Measurements from ENCODE around the gene OR11A1.
"Not testable (repeated sequence)": the region's sequence is repeated elsewhere in the genome, so short reads cannot be mapped to it uniquely, and the experiment has no call there.

OR11A1 gene

GRCh38 chr6:29461021-29461814 is 4.3 kb upstream of the OR11A1 start:
- H3K27me3 ChIP-seq (ENCODE audit: control insufficient read depth in 5 of 5, insufficient read depth in 4 of 5, low read length in 5 of 5): peaks cover 0 to 6% (median 0%) of the 10 kb centered on the region in 5 donors
- H3K27ac ChIP-seq (ENCODE audit: low read depth, low read length): no peak overlapping the region
- no peaks in the 10 kb centered on the region for H3K4me1 ChIP-seq (ENCODE audit: control insufficient read depth in 5 of 5, insufficient read depth in 5 of 5, low read length in 5 of 5)
- H3K9me3 ChIP-seq (ENCODE audit: control insufficient read depth in 5 of 5, low read length in 5 of 5): no peaks in the 10 kb centered on the region
- H3K36me3 ChIP-seq (ENCODE audit: control insufficient read depth in 5 of 5, insufficient read depth in 5 of 5, low read length in 5 of 5): no peaks in the 10 kb centered on the region
- no peak overlapping the region for H3K4me3 ChIP-seq (ENCODE audit: low read depth in 1 of 5, low read length in 5 of 5)
- no peak overlapping the region for H3K9ac ChIP-seq (ENCODE audit: low read length in 5 of 5)

- Histone ChIP-seq H3K27ac (ENCODE audit: low read depth, low read length) (no peak overlapping the region), H3K9ac (ENCODE audit: low read length in 5 of 5) (no peak overlapping the region), H3K4me3 (ENCODE audit: low read depth in 1 of 5, low read length in 5 of 5) (no peak overlapping the region), H3K36me3 (ENCODE audit: control insufficient read depth in 5 of 5, insufficient read depth in 5 of 5, low read length in 5 of 5) (no peaks in the 10 kb centered on the region), H3K27me3 (ENCODE audit: control insufficient read depth in 5 of 5, insufficient read depth in 4 of 5, low read length in 5 of 5) (no peaks in the 10 kb centered on the region), H3K9me3 (ENCODE audit: control insufficient read depth in 5 of 5, low read length in 5 of 5) (peaks cover 0 to 5% (median 0%) of the 10 kb centered on the region in 5 donors), H3K4me1 (ENCODE audit: control insufficient read depth in 5 of 5, insufficient read depth in 5 of 5, low read length in 5 of 5) (no peaks in the 10 kb centered on the region)
Observed at GRCh38 chr6:29451471-29452193, 5.2 kb downstream of the OR11A1 start.

- Histone ChIP-seq H3K27ac (ENCODE audit: low read depth, low read length) (no peak overlapping the region), H3K9me3 (ENCODE audit: control insufficient read depth in 5 of 5, low read length in 5 of 5) (peaks cover 0 to 11% (median 2%) of the 10 kb centered on the region in 5 donors), H3K36me3 (ENCODE audit: control insufficient read depth in 5 of 5, insufficient read depth in 5 of 5, low read length in 5 of 5) (no peaks in the 10 kb centered on the region), H3K27me3 (ENCODE audit: control insufficient read depth in 5 of 5, insufficient read depth in 4 of 5, low read length in 5 of 5) (peaks cover 0 to 4% (median 0%) of the 10 kb centered on the region in 5 donors), H3K4me1 (ENCODE audit: control insufficient read depth in 5 of 5, insufficient read depth in 5 of 5, low read length in 5 of 5) (no peaks in the 10 kb centered on the region), H3K4me3 (ENCODE audit: low read depth in 1 of 5, low read length in 5 of 5) (no peak overlapping the region), H3K9ac (ENCODE audit: low read length in 5 of 5) (no peak overlapping the region)
Observed at GRCh38 chr6:29447670-29448069, 9.2 kb downstream of the OR11A1 start.

- not testable (repeated sequence) for H3K27ac ChIP-seq (ENCODE audit: low read depth, low read length); H3K4me1 ChIP-seq (ENCODE audit: control insufficient read depth in 5 of 5, insufficient read depth in 5 of 5, low read length in 5 of 5); H3K36me3 ChIP-seq (ENCODE audit: control insufficient read depth in 5 of 5, insufficient read depth in 5 of 5, low read length in 5 of 5); H3K9ac ChIP-seq (ENCODE audit: low read length in 5 of 5); H3K27me3 ChIP-seq (ENCODE audit: control insufficient read depth in 5 of 5, insufficient read depth in 4 of 5, low read length in 5 of 5); H3K9me3 ChIP-seq (ENCODE audit: control insufficient read depth in 5 of 5, low read length in 5 of 5); H3K4me3 ChIP-seq (ENCODE audit: low read depth in 1 of 5, low read length in 5 of 5)
Observed at GRCh38 chr6:29444031-29444430, 12.8 kb downstream of the OR11A1 start.

- Histone ChIP-seq H3K27ac (ENCODE audit: low read depth, low read length) (no peak overlapping the region), H3K9ac (ENCODE audit: low read length in 5 of 5) (no peak overlapping the region), H3K4me1 (ENCODE audit: control insufficient read depth in 5 of 5, insufficient read depth in 5 of 5, low read length in 5 of 5) (no peaks in the 10 kb centered on the region), H3K4me3 (ENCODE audit: low read depth in 1 of 5, low read length in 5 of 5) (no peak overlapping the region), H3K9me3 (ENCODE audit: control insufficient read depth in 5 of 5, low read length in 5 of 5) (peaks cover 0 to 6% (median 2%) of the 10 kb centered on the region in 5 donors), H3K27me3 (ENCODE audit: control insufficient read depth in 5 of 5, insufficient read depth in 4 of 5, low read length in 5 of 5) (peaks cover 0 to 7% (median 0%) of the 10 kb centered on the region in 5 donors), H3K36me3 (ENCODE audit: control insufficient read depth in 5 of 5, insufficient read depth in 5 of 5, low read length in 5 of 5) (no peaks in the 10 kb centered on the region)
Observed at GRCh38 chr6:29442719-29443118, 14.2 kb downstream of the OR11A1 start.

- H3K36me3 ChIP-seq (ENCODE audit: control insufficient read depth in 5 of 5, insufficient read depth in 5 of 5, low read length in 5 of 5): no peaks in the 10 kb centered on the region
- no peak within 1 kb of the TSS for H3K27ac ChIP-seq (ENCODE audit: low read depth, low read length)
- no peak within 1 kb of the TSS for H3K9ac ChIP-seq (ENCODE audit: low read length in 5 of 5)
- peaks cover 0 to 3% (median 0%) of the 10 kb centered on the region in 5 donors for H3K27me3 ChIP-seq (ENCODE audit: control insufficient read depth in 5 of 5, insufficient read depth in 4 of 5, low read length in 5 of 5)
- H3K9me3 ChIP-seq (ENCODE audit: control insufficient read depth in 5 of 5, low read length in 5 of 5): peaks cover 0 to 2% (median 0%) of the 10 kb centered on the region in 5 donors
- H3K4me1 ChIP-seq (ENCODE audit: control insufficient read depth in 5 of 5, insufficient read depth in 5 of 5, low read length in 5 of 5): no peaks in the 10 kb centered on the region
- no peak within 1 kb of the TSS for H3K4me3 ChIP-seq (ENCODE audit: low read depth in 1 of 5, low read length in 5 of 5)
Observed at GRCh38 chr6:29439006-29439405, 17.9 kb downstream of the OR11A1 start, which contains the start of gene OR10C1. Gene OR10C1 (plus strand): TSS chr6:29439306. CDS start chr6:29440016, 710 bp downstream.

- not testable (repeated sequence) for H3K4me3 ChIP-seq (ENCODE audit: low read depth in 1 of 5, low read length in 5 of 5); H3K9me3 ChIP-seq (ENCODE audit: control insufficient read depth in 5 of 5, low read length in 5 of 5); H3K4me1 ChIP-seq (ENCODE audit: control insufficient read depth in 5 of 5, insufficient read depth in 5 of 5, low read length in 5 of 5); H3K9ac ChIP-seq (ENCODE audit: low read length in 5 of 5); H3K27ac ChIP-seq (ENCODE audit: low read depth, low read length); H3K36me3 ChIP-seq (ENCODE audit: control insufficient read depth in 5 of 5, insufficient read depth in 5 of 5, low read length in 5 of 5); H3K27me3 ChIP-seq (ENCODE audit: control insufficient read depth in 5 of 5, insufficient read depth in 4 of 5, low read length in 5 of 5)
Observed at GRCh38 chr6:29436730-29437129, 20.1 kb downstream of the OR11A1 start.

- no peaks in the 10 kb centered on the region for H3K4me1 ChIP-seq (ENCODE audit: control insufficient read depth in 5 of 5, insufficient read depth in 5 of 5, low read length in 5 of 5)
- no peaks in the 10 kb centered on the region for H3K36me3 ChIP-seq (ENCODE audit: control insufficient read depth in 5 of 5, insufficient read depth in 5 of 5, low read length in 5 of 5)
- no peak overlapping the region for H3K4me3 ChIP-seq (ENCODE audit: low read depth in 1 of 5, low read length in 5 of 5)
- no peak overlapping the region for H3K27ac ChIP-seq (ENCODE audit: low read depth, low read length)
- no peak overlapping the region for H3K9ac ChIP-seq (ENCODE audit: low read length in 5 of 5)
- no peaks in the 10 kb centered on the region for H3K9me3 ChIP-seq (ENCODE audit: control insufficient read depth in 5 of 5, low read length in 5 of 5)
- no peaks in the 10 kb centered on the region for H3K27me3 ChIP-seq (ENCODE audit: control insufficient read depth in 5 of 5, insufficient read depth in 4 of 5, low read length in 5 of 5)
Observed at GRCh38 chr6:29426654-29427053, 30.2 kb downstream of the OR11A1 start.

- H3K4me1 ChIP-seq (ENCODE audit: control insufficient read depth in 5 of 5, insufficient read depth in 5 of 5, low read length in 5 of 5): no peaks in the 10 kb centered on the region
- H3K9me3 ChIP-seq (ENCODE audit: control insufficient read depth in 5 of 5, low read length in 5 of 5): peaks cover 0 to 2% (median 0%) of the 10 kb centered on the region in 5 donors
- H3K4me3 ChIP-seq (ENCODE audit: low read depth in 1 of 5, low read length in 5 of 5): no peak overlapping the region
- H3K27ac ChIP-seq (ENCODE audit: low read depth, low read length): no peak overlapping the region
- H3K27me3 ChIP-seq (ENCODE audit: control insufficient read depth in 5 of 5, insufficient read depth in 4 of 5, low read length in 5 of 5): no peaks in the 10 kb centered on the region
- no peak overlapping the region for H3K9ac ChIP-seq (ENCODE audit: low read length in 5 of 5)
- H3K36me3 ChIP-seq (ENCODE audit: control insufficient read depth in 5 of 5, insufficient read depth in 5 of 5, low read length in 5 of 5): no peaks in the 10 kb centered on the region
Observed at GRCh38 chr6:29425075-29425474, 31.8 kb downstream of the OR11A1 start.

- Histone ChIP-seq H3K27me3 (ENCODE audit: control insufficient read depth in 5 of 5, insufficient read depth in 4 of 5, low read length in 5 of 5) (no peaks in the 10 kb centered on the region), H3K9ac (ENCODE audit: low read length in 5 of 5) (no peak overlapping the region), H3K4me1 (ENCODE audit: control insufficient read depth in 5 of 5, insufficient read depth in 5 of 5, low read length in 5 of 5) (no peaks in the 10 kb centered on the region), H3K4me3 (ENCODE audit: low read depth in 1 of 5, low read length in 5 of 5) (no peak overlapping the region), H3K27ac (ENCODE audit: low read depth, low read length) (no peak overlapping the region), H3K36me3 (ENCODE audit: control insufficient read depth in 5 of 5, insufficient read depth in 5 of 5, low read length in 5 of 5) (no peaks in the 10 kb centered on the region), H3K9me3 (ENCODE audit: control insufficient read depth in 5 of 5, low read length in 5 of 5) (peaks cover 0 to 2% (median 0%) of the 10 kb centered on the region in 5 donors)
Observed at GRCh38 chr6:29424575-29424974, 32.3 kb downstream of the OR11A1 start.

Data from subcutaneous abdominal adipose tissue (tissue), 5 donors.